Esophagus mucosa (tissue), 1 donor: ENCODE results near the gene ESRRA. TPM values are rescaled to one million over a fixed set of nuclear protein-coding genes. Genes with fewer than 3 reads are reported as not detected.
A peak's percentile ranks its signal among the peaks of the same experiment; 100 is the strongest.

ENCODE experiments used
- ATAC-seq: fragments of 200-7000 bp; cut with Tn5 transposase; one replicate; pipeline ENCODE4 v1.9.1; 2020
- total RNA-seq: library from RNA; stranded (reverse); gene quantifications from one replicate; pipeline ENCODE4 v1.2.4, GENCODE V29; 2023
- donor health status: DM: yes; HTN: yes; CAD: no.

Gene ESRRA
- total RNA-seq, 1 donor from 2014 or later: 63.2 TPM

DNA sequence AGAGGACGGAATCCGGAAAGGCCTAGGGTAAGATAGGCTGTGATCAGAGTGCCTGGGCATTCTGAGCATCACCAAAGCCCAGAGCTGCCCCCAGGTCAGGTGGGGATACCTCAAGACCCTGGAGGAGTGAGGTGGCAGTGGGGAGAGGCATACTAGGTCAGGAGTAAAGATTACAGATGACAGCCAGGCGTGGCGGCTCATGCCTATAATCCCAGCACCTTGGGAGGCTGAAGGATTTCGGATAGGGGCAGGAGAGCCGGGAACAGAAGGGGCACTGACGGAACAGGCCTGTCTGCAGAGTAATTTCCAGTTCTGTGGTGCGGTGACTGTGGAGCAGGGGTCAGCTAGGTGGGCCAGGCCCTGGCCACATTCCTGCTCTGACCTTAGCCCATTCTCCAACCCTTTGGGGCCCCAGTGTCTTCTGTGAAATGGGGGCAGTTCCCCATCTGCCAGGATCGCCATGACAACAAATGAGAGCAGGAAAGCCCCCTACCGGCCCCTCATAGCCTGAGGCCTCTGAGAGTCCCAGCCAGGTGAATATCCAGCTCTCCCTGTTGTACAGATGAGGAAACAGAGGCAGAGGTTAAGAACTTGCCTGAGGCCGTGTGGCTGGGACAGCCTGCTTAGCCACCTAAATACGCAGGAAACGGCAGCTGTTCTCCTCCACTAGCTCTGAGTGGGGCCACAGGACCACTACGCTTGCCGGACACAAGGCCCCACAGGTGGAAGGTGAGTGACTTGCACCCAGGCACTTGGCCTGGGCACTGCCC lies 30.1 kb upstream of the ESRRA start:
- ATAC-seq: no peak

DNA sequence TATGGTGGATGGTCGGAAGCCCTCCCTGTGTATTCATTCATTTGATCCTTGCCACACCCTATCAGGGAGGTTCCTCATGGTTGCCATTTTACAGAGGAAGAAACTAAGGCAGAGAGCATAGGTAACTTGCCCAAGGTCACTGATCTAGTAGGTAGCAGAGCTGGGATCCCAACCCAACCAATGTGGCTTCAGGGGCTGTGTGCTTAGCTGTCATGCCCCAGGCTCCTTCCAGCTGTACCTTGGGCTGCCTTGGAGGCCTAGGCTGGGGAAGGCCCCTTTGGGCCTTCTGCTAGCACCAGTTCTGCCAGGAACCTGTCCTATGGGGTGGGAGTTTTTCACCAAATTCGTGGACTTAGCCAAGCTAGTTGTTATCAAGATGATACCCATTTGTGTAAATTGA lies 29.5 kb upstream of the ESRRA start:
- ATAC-seq: no peak

DNA sequence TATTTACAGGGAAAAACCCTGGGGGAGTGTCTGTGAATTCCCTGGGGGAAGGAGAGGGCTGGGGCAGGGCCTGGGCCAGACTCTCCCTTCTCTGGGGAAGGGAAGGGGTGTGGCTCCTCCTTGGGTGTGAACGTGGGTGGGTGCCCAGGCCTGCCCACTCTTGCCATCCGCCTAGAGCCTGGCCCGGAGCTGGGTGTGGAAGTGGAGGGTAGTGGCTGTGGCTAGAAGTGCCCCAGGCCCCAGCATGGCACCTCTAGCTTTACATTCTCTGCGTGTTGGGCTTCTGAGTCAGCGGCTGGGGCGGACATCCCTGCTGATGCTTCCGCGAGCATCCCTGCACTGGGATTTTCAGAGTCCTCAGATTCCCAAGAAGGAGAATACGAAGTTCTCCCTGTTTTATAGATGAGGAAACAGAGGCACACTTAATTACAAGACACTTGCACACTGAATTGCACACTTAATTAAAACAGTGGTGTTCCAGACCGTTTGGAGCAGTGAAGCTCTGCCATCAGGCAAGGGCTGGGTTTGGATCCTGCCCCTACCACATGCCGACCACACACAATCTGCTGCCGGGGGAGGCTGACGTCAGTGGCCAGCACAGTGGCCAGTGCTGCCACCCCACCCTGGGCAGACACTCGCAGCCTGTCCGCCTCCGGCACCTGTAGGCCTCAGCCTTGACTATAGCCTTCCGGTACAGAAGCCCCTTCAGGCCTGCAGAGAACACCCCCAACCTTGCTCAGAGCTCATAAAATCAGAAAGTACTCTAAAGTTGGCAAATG lies 28.5 kb upstream of the ESRRA start:
- ATAC-seq: peak; percentile 92

DNA sequence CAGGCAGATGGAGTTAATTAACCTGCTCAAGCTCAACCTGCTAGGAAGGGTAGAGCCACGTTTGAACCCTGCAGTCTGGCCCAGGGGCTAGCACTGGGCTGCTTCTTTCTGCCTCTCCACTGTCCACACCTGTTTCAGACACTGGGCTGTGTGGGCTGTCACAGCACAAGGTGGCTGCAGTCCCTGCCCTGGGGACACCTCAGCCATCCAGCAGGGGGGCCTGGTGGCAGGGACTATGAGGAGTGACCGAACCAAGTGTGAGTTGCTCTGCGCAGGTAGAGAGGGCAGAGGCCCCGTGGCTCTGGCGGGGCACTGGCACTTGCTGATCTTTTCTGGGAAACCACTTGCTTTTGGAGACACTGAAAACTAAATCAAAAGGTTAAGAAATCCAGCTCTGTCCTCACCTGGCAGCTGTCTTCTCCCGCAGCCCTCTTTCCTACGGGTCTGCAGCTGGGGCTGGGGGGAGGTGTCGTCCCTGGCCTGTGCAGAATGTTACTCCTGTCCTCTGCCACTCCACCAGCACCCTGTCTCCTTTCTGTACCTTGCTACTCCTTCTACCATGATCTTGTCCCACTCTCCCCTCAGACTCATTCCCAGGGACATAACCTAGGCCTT lies 26.6 kb upstream of the ESRRA start:
- no peak for ATAC-seq

DNA sequence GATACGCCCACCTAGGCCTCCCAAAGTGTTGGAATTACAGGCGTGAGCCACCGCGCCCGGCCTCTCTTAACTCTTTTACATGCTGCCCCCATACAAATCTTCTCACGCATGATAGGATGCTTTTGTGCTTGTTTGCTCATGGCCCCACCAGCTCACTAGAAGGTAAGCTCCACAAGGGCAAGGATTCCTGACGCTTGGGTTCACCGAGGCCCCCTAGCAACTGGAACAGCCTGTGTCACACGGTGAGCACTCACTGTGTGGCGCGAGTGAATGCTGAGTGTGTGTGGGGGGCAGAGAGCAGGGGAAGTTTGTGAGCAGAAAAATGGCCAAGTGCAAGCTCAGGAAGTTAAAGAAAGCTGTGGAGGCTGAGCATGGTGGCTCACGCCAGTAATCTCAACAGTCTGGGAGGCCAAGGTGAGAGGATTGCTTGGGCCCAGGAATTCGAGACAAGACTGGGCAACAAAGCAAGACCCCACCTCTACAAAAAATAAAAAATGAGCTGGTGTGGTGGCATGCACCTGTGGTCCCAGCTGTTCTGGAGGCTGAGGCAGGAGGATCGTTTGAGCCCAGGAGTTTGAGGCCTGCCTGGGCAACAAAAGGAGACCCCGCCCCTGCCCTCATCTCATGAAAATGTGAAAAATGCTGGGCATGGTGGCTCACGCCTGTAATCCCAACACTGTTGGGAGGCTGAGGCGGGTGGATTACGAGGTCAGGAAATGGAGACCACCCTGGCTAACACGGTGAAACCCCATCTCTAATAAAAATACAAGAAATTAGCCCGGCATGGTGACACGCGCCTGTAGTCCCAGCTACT lies 23.2 kb upstream of the ESRRA start:
- ATAC-seq: no peak

DNA sequence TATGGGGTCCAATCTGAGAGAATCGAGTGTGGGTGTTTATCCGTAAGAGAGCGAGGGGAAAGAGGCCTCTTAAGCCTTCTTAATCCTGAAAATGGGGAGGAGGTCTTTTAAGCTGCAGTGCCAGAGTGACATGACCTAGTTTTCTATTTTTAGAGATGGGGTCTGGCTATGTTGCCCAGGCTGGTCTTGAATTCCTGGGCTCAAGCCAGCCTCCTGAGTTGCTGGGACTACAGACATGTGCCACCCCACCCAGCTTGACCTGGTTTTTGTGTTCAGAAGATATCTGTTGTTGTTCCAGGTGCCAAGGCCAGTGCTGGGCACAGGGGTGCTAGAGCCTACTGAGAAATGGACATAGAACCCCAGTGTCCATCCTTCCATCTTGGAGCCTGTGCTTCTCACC lies 22.2 kb upstream of the ESRRA start:
- ATAC-seq: no peak

DNA sequence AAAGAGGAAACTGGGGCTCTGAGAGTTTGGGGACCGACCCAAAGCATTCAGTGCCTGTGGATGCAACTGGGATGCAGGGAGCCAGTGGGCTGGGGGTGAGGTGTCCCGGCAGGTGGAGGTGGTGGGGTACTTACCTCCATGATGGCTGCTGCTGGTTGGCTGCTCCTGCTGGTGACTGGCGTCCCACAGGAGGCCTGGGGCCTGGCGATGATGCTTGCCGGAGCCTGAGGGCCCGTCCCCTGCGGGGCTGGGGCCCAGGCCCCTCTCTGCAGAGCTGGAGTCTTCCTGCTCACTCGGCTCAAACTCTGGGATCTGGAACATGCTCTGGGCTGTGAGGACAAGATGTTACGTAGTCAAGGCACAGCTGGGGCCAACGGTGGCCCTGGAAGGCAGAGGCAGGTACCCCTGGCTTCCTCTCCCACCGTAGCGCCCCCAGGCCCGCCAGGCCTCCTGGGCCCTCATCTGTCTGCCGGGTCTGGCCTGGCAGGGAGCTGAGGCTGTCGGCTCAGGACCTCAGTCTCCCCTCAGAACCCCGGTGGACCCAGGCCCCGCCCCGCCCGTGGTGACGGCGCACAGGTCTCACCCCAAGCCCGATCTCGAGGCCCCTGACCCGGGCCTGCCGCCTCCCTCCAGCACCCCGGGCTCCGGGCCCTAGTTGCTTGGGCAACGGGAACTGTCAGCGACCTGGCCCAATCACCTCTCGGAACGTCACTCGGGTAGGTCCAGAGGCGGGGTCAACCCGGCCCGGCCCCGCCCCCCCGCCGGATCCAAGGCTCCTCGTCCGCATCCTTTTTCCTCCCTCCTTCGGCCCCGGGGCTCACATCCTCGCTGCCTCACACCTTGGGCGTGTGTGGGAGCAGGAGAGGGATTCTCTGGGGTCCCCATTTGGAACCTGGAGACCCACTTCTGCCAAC lies 21.0 kb upstream of the ESRRA start, which contains the start of gene BAD:
Gene BAD (minus strand): TSS at position 618 of the 914 bp plus-strand sequence. CDS start 297 bp downstream, at position 321.
- ATAC-seq: peak; percentile 91

DNA sequence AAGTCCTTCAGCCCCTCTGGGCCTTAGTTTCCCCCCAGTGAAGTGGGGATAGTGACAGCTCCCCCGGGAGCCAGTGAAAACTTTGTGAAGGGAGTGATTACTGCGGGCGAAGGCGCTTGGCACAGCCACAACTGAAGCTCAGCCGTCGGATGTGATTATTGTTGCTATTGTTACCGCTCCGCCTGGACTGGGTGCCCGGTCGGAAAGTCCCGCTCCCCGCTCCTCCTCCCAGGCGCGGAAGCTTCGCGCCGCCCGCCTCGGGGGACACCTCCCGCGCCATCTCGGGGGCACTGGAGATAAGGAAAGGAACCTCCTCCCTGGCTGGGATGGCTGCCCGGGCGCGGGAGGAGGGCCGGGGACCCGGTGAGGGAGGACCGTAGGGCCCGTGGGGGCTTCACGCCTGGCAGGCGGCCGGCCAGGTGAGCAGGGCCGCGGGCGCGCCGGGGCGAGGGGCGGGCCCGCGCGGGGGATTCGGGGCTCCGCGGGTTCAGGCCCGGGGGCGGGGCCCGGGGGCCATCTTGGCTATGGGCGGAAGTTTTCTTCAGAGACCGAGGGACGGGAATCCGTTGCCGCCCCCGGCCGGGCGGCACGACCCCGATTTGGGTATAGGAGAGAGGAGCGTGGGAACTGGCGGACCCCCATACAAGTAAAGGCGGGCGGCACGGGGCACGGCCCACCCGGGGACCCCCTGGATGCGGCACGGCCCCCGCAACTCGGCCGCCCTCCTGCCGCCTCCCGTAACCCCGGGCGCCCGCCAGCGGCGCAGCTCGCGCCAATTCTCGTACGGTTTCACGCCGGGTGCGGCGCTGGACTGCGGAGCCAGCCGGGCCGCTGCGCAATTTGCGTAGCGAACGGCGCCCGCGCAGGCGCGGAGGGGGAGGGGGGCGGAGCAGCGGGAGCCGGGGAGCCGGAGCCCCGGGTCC lies 20.1 kb upstream of the ESRRA start, which contains the start of gene GPR137:
Gene GPR137 (plus strand): TSS at position 887 of the 923 bp plus-strand sequence. CDS start 677 bp downstream, outside the sequence.
- peak; percentile 62 for ATAC-seq

DNA sequence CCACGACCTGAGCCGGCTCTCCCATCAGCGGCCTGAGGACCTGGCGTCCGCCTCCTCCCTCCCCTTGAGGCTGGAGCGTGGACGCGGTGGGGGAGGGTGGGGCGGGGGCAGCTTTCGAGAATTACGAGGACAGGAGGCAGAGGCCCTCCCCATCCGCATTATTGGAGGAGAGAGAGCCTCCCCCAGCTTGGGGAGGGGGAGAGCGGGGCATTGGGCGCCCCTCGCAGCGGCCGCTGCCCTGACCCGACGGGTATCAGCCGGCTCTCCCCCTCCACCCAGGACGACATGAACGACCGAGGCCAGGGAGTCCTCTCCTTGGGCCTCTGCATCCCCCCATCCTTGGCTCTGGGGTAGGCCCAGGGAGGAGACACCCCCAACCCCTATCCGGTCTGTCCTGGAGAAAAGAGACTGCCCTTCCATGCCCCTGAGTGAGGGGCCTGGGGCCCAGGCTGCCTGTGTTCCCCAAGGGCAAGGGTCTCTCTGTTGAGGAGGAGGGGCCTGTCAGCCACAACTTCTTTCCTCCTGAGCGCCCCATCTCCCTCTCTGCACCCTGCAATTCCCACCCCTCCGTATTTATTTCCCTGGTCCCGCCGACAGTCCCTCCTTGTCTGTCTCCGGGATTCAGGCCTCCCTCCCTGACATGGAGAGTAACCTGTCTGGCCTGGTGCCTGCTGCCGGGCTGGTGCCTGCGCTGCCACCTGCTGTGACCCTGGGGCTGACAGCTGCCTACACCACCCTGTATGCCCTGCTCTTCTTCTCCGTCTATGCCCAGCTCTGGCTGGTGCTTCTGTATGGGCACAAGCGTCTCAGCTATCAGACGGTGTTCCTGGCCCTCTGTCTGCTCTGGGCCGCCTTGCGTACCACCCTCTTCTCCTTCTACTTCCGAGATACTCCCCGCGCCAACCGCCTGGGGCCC lies 19.2 kb upstream of the ESRRA start:
- peak; percentile 1 for ATAC-seq

DNA sequence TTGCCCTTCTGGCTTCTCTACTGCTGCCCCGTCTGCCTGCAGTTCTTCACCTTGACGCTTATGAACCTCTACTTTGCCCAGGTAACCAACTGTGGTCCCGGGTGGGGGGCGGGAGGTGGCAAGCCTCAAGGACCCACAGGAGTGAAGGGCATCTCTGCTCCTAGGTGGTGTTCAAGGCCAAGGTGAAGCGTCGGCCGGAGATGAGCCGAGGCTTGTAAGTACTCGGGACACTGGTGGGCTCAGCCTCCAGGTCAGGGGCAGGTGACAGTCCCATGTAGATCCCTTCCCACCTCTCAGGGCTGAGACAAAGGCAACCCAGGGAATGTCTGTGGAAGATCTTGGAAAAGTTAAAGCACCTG lies 18.5 kb upstream of the ESRRA start:
- no peak for ATAC-seq

DNA sequence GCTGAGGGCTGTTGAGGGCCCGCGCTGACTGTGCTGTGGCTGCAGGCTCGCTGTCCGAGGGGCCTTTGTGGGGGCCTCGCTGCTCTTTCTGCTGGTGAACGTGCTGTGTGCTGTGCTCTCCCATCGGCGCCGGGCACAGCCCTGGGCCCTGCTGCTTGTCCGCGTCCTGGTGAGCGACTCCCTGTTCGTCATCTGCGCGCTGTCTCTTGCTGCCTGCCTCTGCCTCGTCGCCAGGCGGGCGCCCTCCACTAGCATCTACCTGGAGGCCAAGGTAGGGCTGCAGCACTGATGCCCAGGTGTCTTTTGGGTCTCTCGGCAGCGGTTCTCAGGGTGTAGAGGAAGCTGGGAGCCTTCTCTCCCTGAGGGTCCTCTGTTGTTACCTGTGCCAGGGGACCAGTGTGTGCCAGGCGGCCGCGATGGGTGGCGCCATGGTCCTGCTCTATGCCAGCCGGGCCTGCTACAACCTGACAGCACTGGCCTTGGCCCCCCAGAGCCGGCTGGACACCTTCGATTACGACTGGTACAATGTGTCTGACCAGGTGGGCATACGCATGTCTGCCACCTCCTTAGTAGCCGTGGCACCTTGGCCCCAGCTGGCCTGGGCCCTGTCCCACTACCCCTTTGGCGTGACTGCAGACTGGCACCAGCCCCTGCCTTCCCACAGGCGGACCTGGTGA lies 17.5 kb upstream of the ESRRA start:
- no peak for ATAC-seq

DNA sequence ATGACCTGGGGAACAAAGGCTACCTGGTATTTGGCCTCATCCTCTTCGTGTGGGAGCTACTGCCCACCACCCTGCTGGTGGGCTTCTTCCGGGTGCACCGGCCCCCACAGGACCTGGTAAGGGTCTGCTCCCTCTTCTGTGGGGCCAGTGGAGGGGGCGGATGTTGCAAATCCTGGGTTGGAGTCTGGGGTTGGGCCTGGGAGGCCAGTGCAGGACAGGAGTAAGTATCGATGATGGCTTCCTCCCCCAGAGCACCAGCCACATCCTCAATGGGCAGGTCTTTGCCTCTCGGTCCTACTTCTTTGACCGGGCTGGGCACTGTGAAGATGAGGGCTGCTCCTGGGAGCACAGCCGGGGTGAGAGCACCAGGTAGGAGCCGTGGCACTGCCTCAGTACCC lies 17.0 kb upstream of the ESRRA start:
- no peak for ATAC-seq

DNA sequence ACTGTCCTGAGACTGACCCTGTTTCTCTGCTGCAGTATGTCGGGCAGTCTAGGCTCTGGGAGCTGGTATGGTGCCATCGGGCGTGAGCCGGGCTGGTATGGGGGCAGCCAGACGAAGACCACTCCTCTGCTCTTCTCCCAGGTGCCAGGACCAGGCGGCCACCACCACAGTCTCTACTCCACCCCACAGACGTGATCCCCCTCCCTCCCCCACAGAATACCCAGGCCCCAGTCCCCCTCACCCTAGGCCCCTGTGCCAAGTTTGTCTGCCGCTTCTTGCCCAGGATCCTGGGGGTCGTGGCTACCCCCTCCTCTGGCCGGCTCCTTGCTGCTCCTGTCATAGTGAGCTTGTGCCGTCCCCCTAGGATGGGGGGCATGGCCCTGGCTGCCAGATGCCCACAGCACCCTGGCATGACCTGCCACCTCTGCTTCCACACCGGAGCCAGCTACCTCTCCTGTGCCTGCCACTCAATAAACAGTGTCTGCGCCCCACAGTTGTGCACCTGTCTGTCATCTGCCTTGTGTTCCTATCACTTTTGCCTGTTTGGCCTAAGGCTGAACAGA lies 16.2 kb upstream of the ESRRA start:
- ATAC-seq: no peak

DNA sequence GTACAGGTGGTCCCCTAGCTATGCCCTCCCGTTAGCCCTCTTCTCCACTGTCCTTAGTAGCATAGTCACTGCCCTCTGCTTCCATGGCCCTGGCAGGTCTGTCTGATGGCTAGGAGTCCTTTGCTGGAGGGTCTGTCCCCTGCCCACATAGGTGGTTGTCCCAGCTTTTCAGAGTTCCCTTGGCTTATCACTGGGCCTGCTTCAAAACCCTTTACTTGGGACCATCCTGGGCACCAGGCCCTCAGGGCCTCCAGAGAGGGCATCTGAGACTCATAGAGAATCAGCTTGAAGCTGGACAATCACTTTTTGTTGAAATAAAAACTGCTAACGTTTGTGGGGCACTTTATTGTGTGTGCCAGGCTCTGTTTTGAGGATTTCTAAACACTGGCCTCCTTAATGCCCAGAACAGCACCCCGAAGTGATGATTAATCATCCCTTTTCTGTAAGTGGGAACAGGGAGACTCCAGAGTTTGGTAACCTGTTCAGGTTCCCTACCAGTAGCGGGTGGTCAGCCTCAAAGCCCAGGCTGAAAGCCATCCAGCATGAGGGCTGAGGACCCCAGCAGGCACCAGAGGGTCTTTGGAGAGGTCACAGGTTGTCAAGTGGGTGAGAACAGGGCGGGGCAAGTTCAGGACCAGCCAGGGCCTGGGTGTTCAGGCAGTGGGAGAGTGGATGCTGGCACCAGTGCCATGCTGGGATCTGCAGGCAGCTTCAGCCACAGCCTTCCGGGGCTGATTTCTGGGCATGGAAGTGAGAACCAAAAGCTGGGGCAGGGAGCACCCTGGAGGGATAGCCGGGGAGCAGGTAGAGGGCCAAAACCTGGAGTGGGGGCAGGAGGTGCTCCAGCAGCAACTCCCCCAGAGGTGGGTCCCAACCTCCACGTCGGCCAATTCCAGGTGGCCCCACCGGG lies 14.7 kb upstream of the ESRRA start:
- ATAC-seq: no peak

DNA sequence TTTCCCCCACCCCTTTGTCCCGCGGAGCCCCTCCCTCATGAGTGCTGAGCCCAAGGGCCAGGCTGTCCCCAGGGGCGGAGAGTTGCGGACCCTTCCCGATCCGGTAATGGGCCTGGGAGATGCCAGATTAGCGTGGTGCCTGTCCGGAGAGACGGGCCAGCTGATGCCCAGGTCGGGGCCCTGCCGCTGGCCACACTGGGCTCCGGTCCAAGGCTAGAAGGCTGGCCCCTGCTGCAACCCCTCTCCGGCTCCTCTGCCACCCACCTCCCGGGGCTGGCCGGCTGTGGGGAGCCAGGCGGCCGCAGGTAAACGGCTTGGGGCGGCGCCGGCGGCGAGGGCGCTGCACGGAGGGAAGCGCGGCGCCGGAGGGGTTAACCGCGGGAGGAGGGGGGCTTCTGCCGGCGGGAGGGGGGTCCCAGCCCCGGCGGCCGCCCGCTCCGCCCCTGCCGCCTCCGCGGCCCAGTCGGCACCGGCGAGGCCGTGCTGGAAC lies 14.0 kb upstream of the ESRRA start, which contains the start of gene KCNK4:
Gene KCNK4 (plus strand): TSS at position 41 of the 490 bp plus-strand sequence. CDS start 1,717 bp downstream, outside the sequence.
- ATAC-seq: no peak

DNA sequence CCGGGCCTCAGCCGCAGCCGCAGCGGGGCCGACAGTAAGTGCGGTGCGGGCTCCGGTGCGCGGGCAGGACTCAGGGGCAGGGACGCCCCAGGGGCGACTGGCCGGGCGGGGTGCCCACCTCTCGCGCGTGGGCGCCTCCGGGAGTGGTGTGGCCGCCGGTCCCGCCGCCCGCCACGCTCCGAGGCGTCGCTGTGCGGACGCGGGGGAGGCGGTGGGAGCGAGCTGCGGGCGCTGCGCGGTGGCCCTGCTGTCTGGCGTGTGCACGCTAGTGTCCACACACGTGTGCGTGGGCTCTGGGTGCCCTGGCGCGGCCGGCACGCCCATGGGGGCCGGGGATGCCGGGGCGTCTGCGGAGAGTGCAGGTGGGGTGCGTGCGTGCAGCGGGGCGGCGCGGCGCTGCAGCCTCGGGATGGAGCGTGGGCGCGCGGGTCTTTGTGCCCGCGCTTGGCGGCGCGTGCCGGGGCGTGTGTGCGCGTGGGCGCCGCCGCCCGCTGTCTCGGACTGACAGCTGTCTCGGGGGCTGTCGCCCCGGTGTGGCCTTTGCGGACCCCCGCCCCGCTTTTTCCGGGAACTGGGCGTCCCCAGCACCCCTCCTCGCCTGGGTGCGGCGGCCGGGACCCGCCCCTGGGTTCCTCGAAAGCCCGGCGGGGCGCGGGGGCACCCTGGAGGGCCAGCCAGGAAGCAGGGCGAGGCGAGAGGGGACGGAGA lies 13.4 kb upstream of the ESRRA start:
- ATAC-seq: no peak
